Kidney (tissue), 14 donors: Measurements from ENCODE around the gene UBE2G2. TPM values are rescaled to one million over a fixed set of nuclear protein-coding genes. Genes with fewer than 3 reads are reported as not detected.

Experiments used
- DNase-seq, 5 donors: peaks; one replicate each; pipeline ENCODE4 v3.0.0-alpha.2; 2013 to 2020
- FAIRE-seq: peaks from 2 replicates; lab custom pipeline; 2012; peaks lifted over from hg19 to GRCh38; lab: Jason Lieb, UNC
- H3K27ac ChIP-seq, 2 donors: one replicate each; pipeline ENCODE4 v1.7.0; 2013; ENCODE audit warnings: low read depth in 2 of 2, low read length in 2 of 2, inconsistent platforms in 1 of 2
- H3K27me3 ChIP-seq: one replicate; pipeline ENCODE4 v1.7.1; 2013; ENCODE audit warnings: low read length, inconsistent platforms; ENCODE audit not compliant: control insufficient read depth, insufficient read depth
- H3K36me3 ChIP-seq, 3 donors: one replicate each; pipeline versions ENCODE4 v1.7.0 to v1.7.1; 2013; ENCODE audit warnings: low read length in 3 of 3, control low read depth in 1 of 3, inconsistent platforms in 1 of 3; ENCODE audit not compliant: insufficient read depth in 3 of 3, control insufficient read depth in 2 of 3
- H3K4me1 ChIP-seq, 3 donors: one replicate each; pipeline versions ENCODE4 v1.7.0 to v1.7.1; 2013; ENCODE audit warnings: low read length in 3 of 3, inconsistent platforms in 1 of 3, low read depth in 1 of 3; ENCODE audit not compliant: control insufficient read depth in 2 of 3, insufficient read depth in 2 of 3
- H3K4me3 ChIP-seq, 3 donors: one replicate each; pipeline versions ENCODE4 v1.7.0 to v1.8.1; 2013; ENCODE audit warnings: low read length in 3 of 3, control low read depth in 1 of 3, inconsistent platforms in 1 of 3
- H3K9ac ChIP-seq, 3 donors: one replicate each; pipeline versions ENCODE4 v1.7.0 to v1.7.1; 2013; ENCODE audit warnings: low read length in 3 of 3, control low read depth in 1 of 3, inconsistent platforms in 1 of 3
- H3K9me3 ChIP-seq, 3 donors: one replicate each; pipeline versions ENCODE4 v1.7.0 to v1.7.1; 2013; ENCODE audit warnings: low read length in 3 of 3, control low read depth in 1 of 3, inconsistent platforms in 1 of 3; ENCODE audit not compliant: control insufficient read depth in 2 of 3, insufficient read depth in 1 of 3
- intact Hi-C: fragments of 100-400 bp; cut with DNase I; formaldehyde crosslinking; loops from one replicate; pipeline ENCODE4 v1.11.1; 2022
- polyA plus RNA-seq: library from polyadenylated mRNA; stranded (reverse); fragments of 350-450 nt; fragmentation: Illumina TruSeq; extraction: RNeasy Lipid Tissue Mini Kit (QIAGEN cat#74804); gene quantifications from one replicate; pipeline ENCODE4 v1.2.3, GENCODE V29; 2014; ENCODE audit warnings: low read depth, low replicate concordance; ENCODE audit not compliant: insufficient read depth
- total RNA-seq: library from RNA; stranded (reverse); fragmentation: NEBNext Ultra II Directional; extraction: Animal tissue kit (Norgen Biotek cat#: 25700); gene quantifications from one replicate; pipeline ENCODE4 v1.2.1, GENCODE V29; 2021
- TF ChIP-seq, protein P1 (sequence below): IDR thresholded peaks from 3 replicates; pipeline ENCODE4 v1.5.1; 2012; ENCODE audit warnings: mild to moderate bottlenecking, moderate library complexity, borderline replicate concordance; ENCODE audit not compliant: insufficient read depth; ENCODE audit errors: extremely low read depth
- donor health status: control.
- donor health status: control.
- donor health status: control.
- donor health status: control.
- donor health status: control.
- donor health status: DM: yes; HTN: yes; CAD: no.
- donor health status: Normal renal cell carcinoma (clear cell type).

Gene UBE2G2
- total and polyA plus RNA-seq, 2 donors from 2014 or later = 39.4 to 86.0 TPM

DNA sequence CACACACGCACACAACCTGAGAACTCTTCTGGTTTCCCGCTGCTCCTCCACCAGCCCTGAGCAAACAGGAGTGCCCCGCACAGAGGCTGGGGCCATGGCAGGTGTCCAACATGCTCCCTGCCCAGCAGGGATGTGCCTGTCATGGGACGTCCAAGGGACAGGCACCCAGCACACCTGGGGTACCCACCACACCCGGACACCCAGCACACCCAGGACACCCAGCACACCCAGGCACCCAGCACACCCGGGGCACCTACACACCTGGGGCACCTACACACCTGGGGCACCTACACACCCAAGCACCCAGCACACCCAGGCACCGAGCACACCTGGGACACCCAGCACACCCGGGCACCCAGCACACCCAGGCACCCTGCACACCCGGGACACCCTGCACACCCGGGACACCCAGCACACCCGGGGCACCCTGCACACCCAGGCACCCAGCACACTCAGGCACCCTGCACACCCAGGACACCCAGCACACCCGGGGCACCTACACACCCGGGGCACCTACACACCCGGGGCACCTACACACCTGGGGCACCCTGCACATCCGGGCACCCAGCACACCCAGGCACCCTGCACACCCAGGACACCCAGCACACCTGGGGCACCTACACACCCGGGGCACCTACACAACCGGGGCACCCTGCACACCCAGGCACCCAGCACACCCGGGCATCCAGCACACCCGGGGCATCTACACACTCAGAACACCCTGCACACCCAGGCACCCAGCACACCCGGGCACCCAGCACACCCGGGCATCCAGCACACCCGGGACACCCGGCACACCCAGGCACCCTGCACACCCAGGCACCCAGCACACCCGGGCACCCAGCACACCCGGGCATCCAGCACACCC is 37.9 kb downstream of the UBE2G2 start:
- TF ChIP-seq, protein P1, sequence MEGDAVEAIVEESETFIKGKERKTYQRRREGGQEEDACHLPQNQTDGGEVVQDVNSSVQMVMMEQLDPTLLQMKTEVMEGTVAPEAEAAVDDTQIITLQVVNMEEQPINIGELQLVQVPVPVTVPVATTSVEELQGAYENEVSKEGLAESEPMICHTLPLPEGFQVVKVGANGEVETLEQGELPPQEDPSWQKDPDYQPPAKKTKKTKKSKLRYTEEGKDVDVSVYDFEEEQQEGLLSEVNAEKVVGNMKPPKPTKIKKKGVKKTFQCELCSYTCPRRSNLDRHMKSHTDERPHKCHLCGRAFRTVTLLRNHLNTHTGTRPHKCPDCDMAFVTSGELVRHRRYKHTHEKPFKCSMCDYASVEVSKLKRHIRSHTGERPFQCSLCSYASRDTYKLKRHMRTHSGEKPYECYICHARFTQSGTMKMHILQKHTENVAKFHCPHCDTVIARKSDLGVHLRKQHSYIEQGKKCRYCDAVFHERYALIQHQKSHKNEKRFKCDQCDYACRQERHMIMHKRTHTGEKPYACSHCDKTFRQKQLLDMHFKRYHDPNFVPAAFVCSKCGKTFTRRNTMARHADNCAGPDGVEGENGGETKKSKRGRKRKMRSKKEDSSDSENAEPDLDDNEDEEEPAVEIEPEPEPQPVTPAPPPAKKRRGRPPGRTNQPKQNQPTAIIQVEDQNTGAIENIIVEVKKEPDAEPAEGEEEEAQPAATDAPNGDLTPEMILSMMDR = no peak
- H3K4me1 ChIP-seq = no peaks in the 10 kb centered on the region
- no peak overlapping the region for H3K4me3 ChIP-seq
- intact Hi-C loops = no loop called here
- no peak for DNase-seq
- no peak overlapping the region for H3K27ac ChIP-seq
- H3K9ac ChIP-seq = no peak overlapping the region
- no peaks in the 10 kb centered on the region for H3K9me3 ChIP-seq
- H3K27me3 ChIP-seq = no peaks in the 10 kb centered on the region
- peaks cover 0 to 2% (median 0%) of the 10 kb centered on the region in 3 donors for H3K36me3 ChIP-seq
- FAIRE-seq = no peak

DNA sequence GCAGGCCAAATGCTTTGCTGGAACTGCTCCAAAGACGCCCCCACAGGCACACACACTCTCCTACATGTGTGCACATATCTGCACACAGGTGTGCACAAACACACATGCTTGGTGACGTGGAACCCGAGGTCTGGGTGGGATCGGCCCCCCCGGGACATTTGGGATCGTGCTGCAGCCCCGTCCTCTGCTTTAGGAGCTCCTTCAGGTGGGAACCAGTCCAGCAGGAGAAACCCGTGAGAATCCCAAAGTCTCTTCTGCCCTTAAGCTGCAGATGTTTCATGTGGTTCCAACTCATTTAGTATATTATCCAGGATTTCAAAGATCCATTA is 38.6 kb downstream of the UBE2G2 start:
- FAIRE-seq (no peak), DNase-seq (no peak)
- no peak overlapping the region for H3K9ac ChIP-seq
- H3K4me1 ChIP-seq = no peaks in the 10 kb centered on the region
- no peak overlapping the region for H3K4me3 ChIP-seq
- no peak overlapping the region for H3K27ac ChIP-seq
- no peaks in the 10 kb centered on the region for H3K9me3 ChIP-seq
- no peaks in the 10 kb centered on the region for H3K36me3 ChIP-seq
- intact Hi-C loops = no loop called here
- TF ChIP-seq, protein P1 = no peak
- H3K27me3 ChIP-seq = no peaks in the 10 kb centered on the region

DNA sequence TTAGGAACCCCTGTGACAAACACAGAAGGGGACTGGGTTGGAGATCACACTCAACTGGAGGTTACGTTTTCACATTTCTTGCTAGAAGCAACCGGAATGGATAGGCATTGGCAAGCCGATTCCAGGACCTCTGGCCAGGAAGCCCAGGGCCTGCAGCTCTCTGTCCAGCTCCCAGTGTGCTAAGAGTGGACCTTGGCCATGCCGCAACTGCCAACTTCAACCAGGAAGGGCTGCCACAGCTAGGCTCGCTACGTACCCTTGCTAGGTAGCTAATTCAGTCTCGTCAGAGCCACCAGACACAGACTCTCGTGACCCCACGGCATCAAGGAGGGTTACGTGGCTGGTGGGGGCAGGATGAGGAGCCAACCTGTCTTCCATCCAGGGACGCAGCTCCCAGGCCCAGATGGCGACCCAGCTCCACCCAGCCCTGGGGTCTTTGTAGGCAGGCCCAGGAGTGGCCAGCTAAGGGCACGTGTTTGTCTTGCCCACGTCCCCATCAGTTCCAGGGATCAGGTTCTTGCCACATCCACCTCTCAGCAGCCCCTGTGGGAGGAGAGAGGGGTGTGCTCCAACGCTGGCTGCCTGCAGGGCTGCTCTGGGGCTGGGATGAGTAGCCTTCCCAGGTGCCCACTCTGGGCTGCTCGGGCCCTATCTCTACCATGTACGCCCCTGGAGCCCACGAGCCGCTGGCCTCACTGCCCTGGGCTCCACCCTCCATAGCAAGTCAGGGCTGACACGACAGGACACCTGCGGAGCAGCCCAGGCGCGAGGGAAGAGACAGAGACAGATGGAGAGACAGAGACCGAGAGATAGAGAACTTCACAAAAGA is 39.2 kb downstream of the UBE2G2 start:
- intact Hi-C loops = no loop called here
- no peak for DNase-seq
- H3K9me3 ChIP-seq = no peaks in the 10 kb centered on the region
- H3K27ac ChIP-seq = no peak overlapping the region
- TF ChIP-seq, protein P1 = no peak
- no peak overlapping the region for H3K9ac ChIP-seq
- H3K36me3 ChIP-seq = no peaks in the 10 kb centered on the region
- no peak for FAIRE-seq
- no peaks in the 10 kb centered on the region for H3K27me3 ChIP-seq
- no peak overlapping the region for H3K4me3 ChIP-seq
- no peaks in the 10 kb centered on the region for H3K4me1 ChIP-seq
